ENCODE results near the gene GPLD1. TPM values are rescaled to one million over a fixed set of nuclear protein-coding genes. Genes with fewer than 3 reads are reported as not detected.

The GPLD1 gene
- total and polyA plus RNA-seq, 9 of the 15 experiments (the other 6 are each of a cell fraction or from before 2014, with no cell fraction given): 0.11 to 1.3 (median 0.82) TPM

GRCh38 chr6:24378473-24379097 lies 110.8 kb downstream of the GPLD1 start:
- H3K4me3 ChIP-seq: no peak overlapping the region
- no peak overlapping the region for H3K4me2 ChIP-seq (ENCODE audit: insufficient read depth, low read length)
- H3K4me1 ChIP-seq (replicated peaks in 1 of 2; ENCODE audit: control insufficient read depth in 2 of 2, insufficient read depth in 2 of 2, low read length in 2 of 2): no peaks in the 10 kb centered on the region
- H3K9me1 ChIP-seq (ENCODE audit: control insufficient read depth, insufficient read depth, low read length): no peaks in the 10 kb centered on the region
- WGBS (ENCODE audit: insufficient coverage, low coverage, missing lambda C conversion rate): 0% methylated on average over 1 of the region's 1 CpG
- no peaks in the 10 kb centered on the region for H3K79me2 ChIP-seq (ENCODE audit: control insufficient read depth, insufficient read depth, low read length)
- no peaks in the 10 kb centered on the region for H3K9me3 ChIP-seq (replicated peaks; ENCODE audit: control insufficient read depth, insufficient read depth, low read depth, low read length)
- no peak overlapping the region for H2AFZ ChIP-seq (ENCODE audit: low read depth, low read length)
- no peaks in the 10 kb centered on the region for H3K36me3 ChIP-seq (ENCODE audit: control insufficient read depth, insufficient read depth, low read length)
- H3K9ac ChIP-seq (ENCODE audit: insufficient read depth in 1 of 2, low read depth in 2 of 2, low read length in 2 of 2): no peak overlapping the region
- POLR2A ChIA-PET: no interaction called here
- DNase-seq (ENCODE audit: extremely low read depth in 1 of 4, low spot score in 3 of 4) (no peak), FAIRE-seq (no peak), ATAC-seq (no peak)
- CTCF ChIA-PET (ENCODE audit: low intra/inter-chr PET ratio): no interaction called here
- peaks cover 15 to 27% of the 10 kb centered on the region in 2 experiments; a peak in 4 of 5 replicates for H3K27me3 ChIP-seq (ENCODE audit: control insufficient read depth in 2 of 2, insufficient read depth in 2 of 2, low read length in 2 of 2)
- H4K20me1 ChIP-seq (replicated peaks; ENCODE audit: control insufficient read depth, insufficient read depth, low read length): no peaks in the 10 kb centered on the region
- intact Hi-C loops (cut with micrococcal nuclease) (no loop called here), in situ Hi-C loops (cut with MboI) (no loop called here)
- TF ChIP-seq ZNF41 (CRISPR knock-in tag; conservative IDR thresholded peaks at IDR 0.05) (no peak), ZNF354B (CRISPR knock-in tag; IDR thresholded peaks at IDR 0.05) (no peak), ZNF699 (CRISPR knock-in tag; IDR thresholded peaks at IDR 0.05; ENCODE audit: insufficient replicate concordance) (no peak), NBN (IDR thresholded peaks at IDR 0.05; ENCODE audit: low read depth) (no peak), ATF2 (CRISPR knock-in tag; IDR thresholded peaks at IDR 0.05) (no peak), ZNF140 (CRISPR knock-in tag; IDR thresholded peaks at IDR 0.05) (no peak), ZNF785 (CRISPR knock-in tag; IDR thresholded peaks at IDR 0.05) (no peak), MYNN (IDR thresholded peaks at IDR 0.05) (no peak), MYNN (CRISPR knock-in tag; IDR thresholded peaks at IDR 0.05) (no peak), DMBX1 (CRISPR knock-in tag; IDR thresholded peaks at IDR 0.05; ENCODE audit: borderline replicate concordance) (no peak), RFX1 (IDR thresholded peaks at IDR 0.05) (no peak), NFRKB (IDR thresholded peaks at IDR 0.05; ENCODE audit: low read depth) (no peak), ZNF3 (CRISPR knock-in tag; IDR thresholded peaks at IDR 0.05) (no peak), HDGF (IDR thresholded peaks at IDR 0.05) (no peak), KLF10 (CRISPR knock-in tag; IDR thresholded peaks at IDR 0.05) (no peak), MECOM (CRISPR knock-in tag; IDR thresholded peaks at IDR 0.05) (no peak)
- TF ChIP-seq, protein P1, sequence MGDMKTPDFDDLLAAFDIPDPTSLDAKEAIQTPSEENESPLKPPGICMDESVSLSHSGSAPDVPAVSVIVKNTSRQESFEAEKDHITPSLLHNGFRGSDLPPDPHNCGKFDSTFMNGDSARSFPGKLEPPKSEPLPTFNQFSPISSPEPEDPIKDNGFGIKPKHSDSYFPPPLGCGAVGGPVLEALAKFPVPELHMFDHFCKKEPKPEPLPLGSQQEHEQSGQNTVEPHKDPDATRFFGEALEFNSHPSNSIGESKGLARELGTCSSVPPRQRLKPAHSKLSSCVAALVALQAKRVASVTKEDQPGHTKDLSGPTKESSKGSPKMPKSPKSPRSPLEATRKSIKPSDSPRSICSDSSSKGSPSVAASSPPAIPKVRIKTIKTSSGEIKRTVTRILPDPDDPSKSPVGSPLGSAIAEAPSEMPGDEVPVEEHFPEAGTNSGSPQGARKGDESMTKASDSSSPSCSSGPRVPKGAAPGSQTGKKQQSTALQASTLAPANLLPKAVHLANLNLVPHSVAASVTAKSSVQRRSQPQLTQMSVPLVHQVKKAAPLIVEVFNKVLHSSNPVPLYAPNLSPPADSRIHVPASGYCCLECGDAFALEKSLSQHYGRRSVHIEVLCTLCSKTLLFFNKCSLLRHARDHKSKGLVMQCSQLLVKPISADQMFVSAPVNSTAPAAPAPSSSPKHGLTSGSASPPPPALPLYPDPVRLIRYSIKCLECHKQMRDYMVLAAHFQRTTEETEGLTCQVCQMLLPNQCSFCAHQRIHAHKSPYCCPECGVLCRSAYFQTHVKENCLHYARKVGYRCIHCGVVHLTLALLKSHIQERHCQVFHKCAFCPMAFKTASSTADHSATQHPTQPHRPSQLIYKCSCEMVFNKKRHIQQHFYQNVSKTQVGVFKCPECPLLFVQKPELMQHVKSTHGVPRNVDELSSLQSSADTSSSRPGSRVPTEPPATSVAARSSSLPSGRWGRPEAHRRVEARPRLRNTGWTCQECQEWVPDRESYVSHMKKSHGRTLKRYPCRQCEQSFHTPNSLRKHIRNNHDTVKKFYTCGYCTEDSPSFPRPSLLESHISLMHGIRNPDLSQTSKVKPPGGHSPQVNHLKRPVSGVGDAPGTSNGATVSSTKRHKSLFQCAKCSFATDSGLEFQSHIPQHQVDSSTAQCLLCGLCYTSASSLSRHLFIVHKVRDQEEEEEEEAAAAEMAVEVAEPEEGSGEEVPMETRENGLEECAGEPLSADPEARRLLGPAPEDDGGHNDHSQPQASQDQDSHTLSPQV (IDR thresholded peaks at IDR 0.05): no peak
- TF ChIP-seq, protein P2, sequence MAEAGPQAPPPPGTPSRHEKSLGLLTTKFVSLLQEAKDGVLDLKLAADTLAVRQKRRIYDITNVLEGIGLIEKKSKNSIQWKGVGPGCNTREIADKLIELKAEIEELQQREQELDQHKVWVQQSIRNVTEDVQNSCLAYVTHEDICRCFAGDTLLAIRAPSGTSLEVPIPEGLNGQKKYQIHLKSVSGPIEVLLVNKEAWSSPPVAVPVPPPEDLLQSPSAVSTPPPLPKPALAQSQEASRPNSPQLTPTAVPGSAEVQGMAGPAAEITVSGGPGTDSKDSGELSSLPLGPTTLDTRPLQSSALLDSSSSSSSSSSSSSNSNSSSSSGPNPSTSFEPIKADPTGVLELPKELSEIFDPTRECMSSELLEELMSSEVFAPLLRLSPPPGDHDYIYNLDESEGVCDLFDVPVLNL (CRISPR knock-in tag; IDR thresholded peaks at IDR 0.05; ENCODE audit: low read depth): no peak
- BruUV-seq (replicated peaks): no TSS peak
- no peak overlapping the region for H3K27ac ChIP-seq (ENCODE audit: extremely low read depth, low read depth, low read length)
